ENCODE measurements around the gene ATP8A2.

GRCh38 chr13:25902455-25902854 is 530.7 kb downstream of the ATP8A2 start:
- TF ChIP-seq CBX5 (IDR thresholded peaks at IDR 0.05; ENCODE audit: borderline replicate concordance, low read depth): no peak
- TF ChIP-seq ZNF124 (CRISPR knock-in tag; IDR thresholded peaks at IDR 0.05): no peak
- TF ChIP-seq ZZZ3 (IDR thresholded peaks at IDR 0.05): no peak
- no peak for TF ChIP-seq RFX5 (IDR thresholded peaks at IDR 0.05; ENCODE audit: low read depth, low read length)
- no peak for TF ChIP-seq POLR2AphosphoS5 (IDR thresholded peaks at IDR 0.05; ENCODE audit: control insufficient read depth, insufficient read depth, low read depth, low read length)
- no peak for TF ChIP-seq MAFK (IDR thresholded peaks at IDR 0.05; ENCODE audit: low read length)
- no peak for TF ChIP-seq MLX (CRISPR knock-in tag; conservative IDR thresholded peaks at IDR 0.05)
- TF ChIP-seq CTCF (IDR thresholded peaks at IDR 0.05 in 2 of 3, conservative IDR thresholded peaks at IDR 0.05 in 1 of 3; ENCODE audit: insufficient read depth in 2 of 3, low read depth in 1 of 3, low read length in 3 of 3): no peak
- TF ChIP-seq GMEB1 (CRISPR knock-in tag; IDR thresholded peaks at IDR 0.05): no peak
- TF ChIP-seq MYC (IDR thresholded peaks at IDR 0.05; ENCODE audit: low read depth, low read length): no peak
- no peak for TF ChIP-seq MYC (CRISPR knock-in tag; IDR thresholded peaks at IDR 0.05; ENCODE audit: borderline replicate concordance, low read depth)
- no peak for TF ChIP-seq SP1 (CRISPR knock-in tag; IDR thresholded peaks at IDR 0.05)
- no peak for TF ChIP-seq ZNF561 (CRISPR knock-in tag; conservative IDR thresholded peaks at IDR 0.05)
- TF ChIP-seq HNRNPK (IDR thresholded peaks at IDR 0.05; ENCODE audit: low read depth, low read length, poor library complexity, severe bottlenecking): no peak

All from K562 (cell line).